HS-27A (cell line): ENCODE measurements around the gene ZFYVE28.

ENCODE experiments used
- DNase-seq: peaks from one replicate; pipeline ENCODE4 v3.0.0-alpha.2; 2012; ENCODE audit warnings: low read depth, missing footprints

ZFYVE28 gene

DNA sequence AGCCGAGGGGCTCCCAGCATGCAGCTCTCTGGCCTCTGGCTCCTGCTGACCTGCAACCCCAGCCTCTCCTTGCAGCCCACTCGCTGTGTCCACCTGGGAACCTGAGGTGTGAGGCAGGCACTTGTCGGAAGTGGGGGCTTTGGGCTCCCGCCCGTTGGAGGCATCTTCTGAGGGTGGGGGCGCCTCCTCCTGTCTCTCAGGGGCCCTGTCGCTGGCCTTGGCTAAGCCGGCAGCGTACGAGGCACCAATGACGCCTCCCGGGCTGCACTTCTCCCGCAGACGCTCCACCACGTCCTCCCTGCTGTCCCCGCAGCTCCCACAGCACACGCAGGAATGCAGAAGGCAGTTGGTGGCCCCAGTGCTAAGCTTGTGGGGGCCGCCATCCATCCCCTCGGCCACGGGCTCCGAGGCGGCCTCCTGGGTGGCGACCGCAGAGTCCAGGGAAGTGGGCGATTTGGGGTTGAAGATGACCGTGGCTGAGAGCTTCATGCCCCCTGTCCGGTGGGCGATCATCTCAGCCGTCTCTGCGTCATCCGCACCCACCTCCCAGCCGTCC lies 114.0 kb downstream of the ZFYVE28 start:
- DNase-seq, result no peak

DNA sequence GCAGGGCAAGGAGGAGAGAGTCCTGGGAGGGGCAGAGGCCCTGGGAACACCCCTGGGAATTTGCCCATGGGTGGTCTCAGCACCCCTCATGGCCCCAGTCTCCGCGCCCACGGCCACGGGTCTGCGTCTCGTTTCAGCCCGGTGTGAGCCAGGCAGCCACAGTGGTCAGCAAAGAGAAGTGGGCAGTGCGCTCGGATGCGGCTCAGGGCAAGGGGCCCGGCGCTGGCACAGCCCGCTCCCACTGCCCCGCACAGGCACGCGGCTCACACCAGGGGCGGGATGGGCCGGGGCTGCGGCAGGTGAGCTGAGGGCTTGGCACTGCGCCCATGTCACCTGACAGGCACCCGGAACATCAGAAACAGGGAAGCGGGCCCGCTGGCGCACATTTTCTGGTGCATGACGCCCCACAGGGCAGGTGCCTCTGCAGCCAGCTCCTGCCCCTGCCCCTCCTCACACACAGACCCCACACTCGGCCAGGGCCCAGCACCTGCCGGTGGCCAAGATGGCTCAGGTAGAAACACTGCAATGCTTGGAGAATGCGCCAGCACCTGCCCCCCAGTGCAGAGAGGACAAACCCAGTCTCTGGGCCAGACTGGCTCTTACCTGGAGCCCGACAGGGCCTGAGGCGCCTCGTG lies 114.6 kb downstream of the ZFYVE28 start:
- DNase-seq, result no peak

DNA sequence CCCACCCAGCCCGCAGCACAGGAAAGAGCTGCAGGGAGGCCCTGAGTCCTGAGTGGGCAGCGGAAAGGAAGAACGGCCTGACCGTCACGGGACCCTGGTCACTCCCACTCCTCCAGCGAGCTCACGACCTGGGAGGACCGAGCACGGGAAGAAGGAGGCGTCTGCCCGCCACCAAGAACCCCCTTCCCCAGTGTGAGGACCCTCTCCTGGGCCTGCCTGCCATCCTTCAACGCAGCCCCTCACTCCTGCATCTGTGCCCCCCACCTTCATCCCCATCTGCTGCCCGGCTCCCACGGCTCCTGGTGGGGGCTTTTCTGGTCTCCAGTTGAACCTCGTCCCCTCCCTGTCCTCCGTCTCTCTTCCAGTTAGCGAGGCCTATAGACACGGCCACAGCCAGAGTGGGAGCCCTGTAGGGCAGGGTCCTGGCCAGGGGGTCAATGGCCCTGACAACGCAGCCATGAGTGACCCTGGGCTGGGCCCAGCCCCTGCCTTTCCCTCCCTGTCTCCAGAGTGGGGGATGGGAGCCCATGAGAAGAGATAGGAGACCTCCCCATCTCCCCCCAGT lies 115.2 kb downstream of the ZFYVE28 start:
- no peak for DNase-seq

DNA sequence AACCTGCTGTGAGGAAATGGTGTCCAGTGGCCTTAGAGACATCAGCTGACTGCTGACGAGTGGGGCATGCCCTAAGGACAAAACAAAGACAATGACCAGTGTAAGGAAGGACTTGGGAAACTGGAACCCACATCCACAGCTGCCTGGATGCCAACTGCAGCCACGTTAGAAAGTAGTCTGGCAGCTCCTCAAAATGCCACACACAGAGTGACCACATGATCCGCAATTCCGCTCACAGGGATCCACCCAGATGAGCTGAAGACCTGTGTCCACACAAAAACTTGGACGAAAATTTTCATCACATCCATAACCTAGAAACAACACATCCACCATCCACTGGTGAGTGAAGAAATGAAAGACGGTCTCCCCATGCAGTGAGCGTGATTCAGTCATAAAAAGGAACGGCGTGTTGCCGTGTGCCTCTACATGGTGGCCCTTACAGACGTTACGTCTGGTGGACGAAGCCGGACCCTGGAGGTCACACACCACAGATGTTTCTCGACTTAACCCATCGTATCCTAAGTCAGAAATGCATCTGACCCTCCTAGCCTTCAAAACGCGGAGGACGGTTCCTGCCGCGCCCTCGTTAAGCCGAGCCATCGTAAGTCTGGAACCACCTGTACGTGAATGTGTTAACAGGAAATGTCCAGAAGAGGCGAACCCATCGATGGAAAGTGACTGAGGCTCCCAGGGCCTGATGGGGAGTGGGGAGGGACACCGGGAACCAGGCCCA lies 115.9 kb downstream of the ZFYVE28 start:
- no peak for DNase-seq

DNA sequence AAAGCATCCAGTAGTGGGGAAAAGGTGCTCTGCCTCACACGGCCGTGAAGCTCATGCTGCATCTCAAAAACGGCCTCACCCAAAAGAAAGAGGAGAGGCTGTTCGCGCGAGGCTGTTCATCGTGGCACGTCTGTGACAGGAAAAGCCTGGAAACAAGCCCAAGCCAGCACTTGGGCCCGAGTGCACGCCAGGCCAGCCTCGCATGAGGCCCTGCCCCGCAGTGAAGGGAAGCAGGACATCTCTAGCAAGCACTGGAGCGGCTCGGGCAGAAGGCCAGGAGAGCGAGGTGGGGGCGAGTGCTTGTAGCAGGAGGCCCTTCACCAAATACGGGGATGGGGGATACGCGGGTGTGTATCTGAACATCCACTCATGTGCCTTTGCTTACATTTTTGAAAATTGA lies 116.6 kb downstream of the ZFYVE28 start:
- DNase-seq, result no peak

DNA sequence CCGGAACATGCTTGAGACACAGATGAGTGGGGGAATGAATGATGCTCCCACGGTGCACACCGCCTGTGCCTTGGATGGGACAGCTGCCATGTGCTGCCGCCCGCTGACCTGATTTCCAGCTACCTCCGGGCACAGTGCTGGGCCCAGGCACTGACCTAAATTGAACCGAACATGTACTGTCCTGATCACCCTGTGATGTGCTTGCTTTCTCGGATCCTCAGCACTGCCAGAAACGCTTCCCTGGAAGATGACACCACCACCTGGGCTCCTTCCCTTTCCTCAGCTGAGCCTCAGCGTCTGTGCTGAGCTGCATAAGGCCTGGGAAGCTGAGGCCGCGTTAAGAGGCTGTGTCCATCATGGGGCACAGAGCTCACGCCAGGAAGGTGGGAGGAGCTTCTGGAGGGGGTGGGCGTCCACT lies 117.2 kb downstream of the ZFYVE28 start:
- DNase-seq, result no peak

DNA sequence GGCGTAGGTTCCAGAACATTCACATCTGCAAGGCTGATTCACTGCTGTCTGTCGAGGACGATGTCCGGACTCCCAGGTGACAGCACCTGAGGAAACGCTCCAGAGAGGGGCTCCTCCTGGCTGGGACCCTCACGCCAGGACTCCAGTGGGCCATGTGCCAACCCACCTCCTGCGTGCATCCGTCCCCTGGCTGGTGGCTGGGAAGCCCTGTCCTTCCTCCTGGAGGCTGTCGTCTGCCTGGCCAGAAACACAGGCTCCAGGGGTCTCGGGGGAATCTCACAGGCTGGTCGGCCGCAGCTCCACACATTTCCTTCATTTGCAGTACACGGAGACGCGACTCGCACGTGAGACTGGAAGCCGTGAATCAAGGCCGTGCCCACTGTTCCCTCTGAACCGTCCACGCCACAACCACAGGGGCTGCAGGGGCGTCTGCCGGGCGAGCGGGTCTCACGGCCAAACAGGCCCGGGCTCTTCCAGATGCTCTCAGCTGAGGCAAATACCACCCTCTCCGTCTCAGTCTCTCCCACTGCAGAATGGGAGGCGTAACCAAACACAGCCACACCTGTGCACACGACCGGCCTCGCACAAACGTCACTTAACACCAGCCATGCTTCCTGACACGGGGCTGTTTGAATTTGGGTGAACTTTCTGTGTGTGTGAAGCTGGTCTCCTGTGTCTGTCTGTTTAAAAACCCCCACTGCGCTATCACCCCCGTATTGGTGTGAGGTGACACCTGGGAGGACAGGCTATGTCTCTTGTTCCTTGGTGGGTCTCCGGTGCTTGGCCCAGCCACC lies 117.8 kb downstream of the ZFYVE28 start:
- no peak for DNase-seq

DNA sequence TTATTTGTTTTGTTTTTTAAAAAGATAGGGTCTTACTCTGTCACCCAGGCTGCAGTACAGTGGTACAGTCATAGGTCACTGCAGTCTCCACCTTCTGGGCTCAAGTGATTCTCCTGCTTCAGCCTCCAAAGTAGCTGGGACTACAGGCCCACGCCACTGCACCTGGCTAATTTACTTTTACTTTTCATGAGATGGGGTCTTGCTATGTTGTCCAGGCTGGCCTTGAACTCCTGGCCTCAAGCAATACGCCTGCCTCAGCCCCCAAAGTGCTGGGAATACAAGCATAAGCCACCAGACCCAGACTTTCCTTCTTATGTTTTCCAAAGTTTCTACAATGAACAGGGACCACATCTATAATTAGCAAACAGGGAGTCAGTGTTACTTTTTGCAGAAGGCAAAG lies 118.7 kb downstream of the ZFYVE28 start:
- no peak for DNase-seq

DNA sequence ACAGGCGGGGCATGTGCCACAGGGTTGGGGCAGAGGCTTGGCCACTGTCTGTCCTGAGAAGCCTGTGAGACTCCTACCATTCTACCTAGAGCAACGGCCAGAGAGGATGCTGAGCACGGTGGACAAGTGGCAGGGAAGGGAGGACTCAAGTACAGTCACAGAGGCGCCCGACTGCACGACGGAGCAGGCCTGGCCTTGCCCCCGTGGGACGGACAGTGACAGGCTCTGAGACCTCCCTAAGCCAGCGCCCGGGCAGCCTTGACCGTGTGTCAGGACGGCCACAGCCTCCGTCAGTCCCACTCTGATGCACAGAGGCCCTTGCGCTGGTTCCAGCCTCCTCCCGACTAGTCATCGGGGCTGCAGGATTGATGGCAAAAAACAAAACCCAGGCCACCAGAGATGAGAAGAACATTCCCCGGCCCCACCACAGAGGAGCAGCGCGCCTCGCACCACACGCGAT lies 119.9 kb downstream of the ZFYVE28 start:
- DNase-seq, result no peak

DNA sequence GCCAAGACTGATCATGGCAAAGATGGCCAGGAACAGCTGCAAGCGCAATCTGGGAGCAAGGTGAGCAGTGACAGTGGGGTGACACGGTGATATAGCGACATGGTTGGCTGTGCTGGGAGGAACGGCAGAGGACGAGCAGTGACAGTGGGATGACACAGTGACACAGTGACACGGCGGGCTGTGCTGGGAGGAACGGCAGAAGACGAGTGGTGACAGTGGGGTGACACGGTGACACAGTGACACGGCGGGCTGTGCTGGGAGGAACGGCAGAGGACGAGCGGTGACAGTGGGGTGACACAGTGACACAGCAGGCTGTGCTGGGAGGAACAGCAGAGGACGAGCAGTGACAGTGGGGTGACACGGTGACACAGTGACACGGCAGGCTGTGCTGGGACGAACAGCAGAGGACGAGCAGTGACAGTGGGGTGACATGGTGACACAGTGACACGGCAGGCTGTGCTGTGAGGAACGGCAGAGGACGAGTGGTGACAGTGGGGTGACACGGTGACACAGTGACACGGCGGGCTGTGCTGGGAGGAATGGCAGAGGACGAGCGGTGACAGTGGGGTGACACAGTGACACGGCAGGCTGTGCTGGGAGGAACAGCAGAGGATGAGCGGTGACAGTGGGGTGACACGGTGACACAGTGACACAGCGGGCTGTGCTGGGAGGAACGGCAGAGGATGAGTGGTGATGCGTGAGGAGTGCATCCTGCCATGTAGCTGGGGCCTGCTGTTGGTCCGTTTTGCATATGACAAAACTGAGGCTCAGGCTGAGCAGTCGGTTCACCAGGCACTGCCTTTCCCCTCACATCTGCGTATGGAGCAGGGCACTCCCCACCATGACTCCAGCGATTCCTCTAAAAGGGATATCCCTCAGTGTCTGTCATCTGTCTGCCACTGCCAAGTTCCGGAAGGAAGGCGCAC lies 120.6 kb downstream of the ZFYVE28 start:
- no peak for DNase-seq

DNA sequence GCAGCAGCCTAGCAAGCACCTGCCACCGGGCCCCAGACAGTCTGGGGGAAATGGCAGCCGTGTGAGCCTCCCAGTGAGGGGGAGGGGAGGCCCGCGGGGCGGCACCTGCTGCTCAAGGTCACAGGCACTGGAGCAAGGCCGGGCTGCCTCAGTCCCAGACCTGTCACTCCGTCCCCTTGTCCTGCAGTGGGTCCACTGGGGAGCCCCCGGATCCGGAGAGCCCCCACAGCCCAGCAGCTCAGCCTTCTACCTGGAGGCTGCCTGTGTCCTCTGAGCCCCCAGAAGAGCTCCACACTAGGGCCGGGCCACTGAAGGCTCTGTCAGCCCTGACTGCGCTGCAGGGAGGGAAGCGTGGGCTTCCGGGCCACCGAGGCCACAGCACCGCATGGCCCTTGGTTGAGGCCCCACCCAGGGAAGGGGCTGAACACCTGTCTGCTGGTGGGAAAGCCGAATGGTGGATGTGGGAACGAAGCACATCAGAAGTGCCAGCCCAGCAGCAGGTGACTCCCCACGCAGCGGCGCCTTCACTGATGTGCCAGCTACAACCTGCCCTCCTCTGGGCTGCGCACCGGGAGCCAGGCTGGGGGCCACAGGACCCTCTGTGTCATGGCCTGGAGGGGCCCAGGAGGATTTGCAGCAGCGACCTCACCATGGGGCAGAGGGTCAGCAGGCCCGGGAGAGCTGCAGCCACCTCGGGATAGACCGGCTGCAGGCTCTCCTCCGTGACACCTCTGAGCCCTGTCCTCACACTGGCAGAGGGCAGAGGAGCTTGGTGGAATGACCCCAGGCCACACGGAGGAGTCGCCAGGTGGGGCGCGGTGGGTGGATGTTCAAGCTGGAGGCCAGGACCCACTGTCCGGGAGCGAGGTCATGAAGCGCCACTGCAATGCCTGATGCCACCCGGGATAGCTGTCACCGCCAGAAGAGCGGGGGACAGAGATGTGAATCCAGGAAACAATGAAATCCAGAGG lies 121.5 kb downstream of the ZFYVE28 start:
- no peak for DNase-seq

DNA sequence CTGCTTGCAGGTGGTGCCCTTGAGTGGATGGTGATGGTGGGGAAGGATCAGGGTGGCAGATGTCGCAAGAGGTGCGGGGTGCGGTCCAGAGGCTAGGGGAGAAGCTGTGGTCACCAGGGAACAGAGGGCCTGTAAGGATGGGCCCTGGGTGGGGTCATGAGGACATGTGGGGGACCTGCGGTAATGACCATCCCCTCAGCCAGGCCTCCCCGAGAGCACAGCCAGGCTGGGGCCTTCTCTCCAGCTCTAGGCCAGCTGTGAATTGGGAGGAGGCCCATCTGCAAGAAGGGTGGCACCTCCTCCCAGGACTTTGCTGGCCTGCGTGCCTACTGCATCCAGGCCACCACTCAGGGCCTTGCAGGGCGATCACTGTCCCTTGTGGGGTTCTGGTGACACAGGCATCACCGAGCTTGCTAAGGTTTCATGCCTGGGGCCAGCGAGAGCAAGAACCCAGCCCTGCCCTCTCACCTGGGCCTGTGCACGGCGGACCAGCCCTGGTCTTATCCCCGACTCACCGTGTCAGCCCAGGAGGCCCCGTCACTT lies 122.5 kb downstream of the ZFYVE28 start:
- no peak for DNase-seq

DNA sequence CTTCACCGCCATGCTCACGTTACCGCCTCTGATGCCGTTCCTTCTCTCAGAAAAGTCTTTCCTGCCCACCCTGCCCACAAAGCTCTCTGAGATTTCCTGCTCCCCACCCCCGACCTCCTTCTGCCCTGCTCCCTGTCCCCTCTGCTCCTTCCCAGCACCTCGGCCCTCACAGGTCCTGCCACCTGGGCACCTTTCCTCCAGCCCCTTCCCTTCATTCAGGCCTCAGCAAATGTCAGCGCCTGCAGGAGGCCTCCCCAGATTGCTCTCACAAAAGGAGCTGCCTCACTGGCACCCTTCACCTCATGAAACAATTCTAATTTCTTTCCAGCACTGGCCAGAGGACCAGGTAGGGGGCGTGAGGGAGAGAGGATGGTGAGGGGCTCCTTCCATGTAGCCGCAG lies 122.9 kb downstream of the ZFYVE28 start:
- no peak for DNase-seq

DNA sequence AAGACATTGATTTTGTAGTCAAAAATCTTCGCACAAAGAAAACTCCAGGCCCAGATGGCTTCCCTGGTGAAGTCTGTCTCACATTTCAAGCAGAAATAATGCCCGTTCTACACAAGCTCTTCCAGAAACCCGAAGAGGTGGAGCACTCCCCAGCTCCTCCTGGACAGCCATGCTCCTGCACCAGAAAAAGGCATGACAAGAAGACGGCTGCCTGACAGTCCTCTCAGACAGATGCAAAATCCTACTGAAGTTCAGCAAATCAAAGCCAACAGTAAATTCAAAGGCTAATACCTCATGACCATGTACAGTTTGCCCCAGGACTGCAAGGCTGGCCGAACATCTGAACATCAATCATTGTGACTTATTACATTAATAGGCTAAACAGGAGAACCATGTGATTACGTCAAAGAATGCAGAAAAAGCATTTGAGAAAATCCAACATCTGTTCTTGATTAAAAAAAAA lies 125.8 kb downstream of the ZFYVE28 start:
- DNase-seq, result no peak

DNA sequence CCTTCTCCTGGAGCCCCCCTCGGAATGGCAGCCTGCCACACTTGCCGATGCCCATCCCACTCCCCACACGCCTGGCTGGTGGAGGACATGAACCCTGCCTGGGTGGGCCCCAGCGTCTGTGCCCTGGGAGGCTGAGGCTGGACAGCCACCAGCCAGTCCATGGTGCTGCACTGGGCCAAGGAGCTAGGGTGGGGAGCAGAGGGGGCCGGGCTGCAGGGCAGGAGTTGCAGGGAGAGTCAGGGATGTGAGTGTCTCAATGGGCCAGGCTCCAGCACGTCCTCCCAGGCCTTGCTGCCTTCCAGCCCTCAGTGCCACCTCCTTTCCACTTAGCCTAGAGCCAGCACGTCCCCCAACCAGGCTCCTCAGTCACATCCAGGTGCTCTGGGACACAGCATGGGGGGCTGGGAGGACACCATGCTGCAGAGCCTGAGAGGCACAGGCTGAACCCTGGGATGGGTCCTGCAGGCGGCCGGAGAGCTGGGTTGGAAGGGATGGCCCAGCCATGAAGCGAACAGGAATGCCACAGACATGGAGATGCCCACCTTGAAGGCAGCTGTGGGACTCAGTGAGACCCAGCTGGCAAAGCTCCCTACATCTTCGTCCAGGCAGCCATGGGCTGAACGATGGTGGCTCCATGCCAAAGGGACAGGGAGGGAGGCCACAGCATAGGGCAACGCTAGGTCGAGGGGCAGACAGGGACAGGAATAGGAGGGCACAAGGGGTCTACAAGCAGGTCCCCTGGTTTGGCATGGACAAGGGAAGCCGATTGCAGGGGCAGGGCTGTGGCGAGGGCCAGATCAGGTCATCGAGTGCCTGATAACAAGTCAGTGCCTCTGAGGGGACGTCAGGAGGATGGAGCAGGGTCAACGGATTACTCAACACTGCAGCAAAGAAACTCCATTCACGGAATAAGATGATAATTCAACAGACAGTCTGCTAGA lies 126.5 kb downstream of the ZFYVE28 start:
- no peak for DNase-seq

DNA sequence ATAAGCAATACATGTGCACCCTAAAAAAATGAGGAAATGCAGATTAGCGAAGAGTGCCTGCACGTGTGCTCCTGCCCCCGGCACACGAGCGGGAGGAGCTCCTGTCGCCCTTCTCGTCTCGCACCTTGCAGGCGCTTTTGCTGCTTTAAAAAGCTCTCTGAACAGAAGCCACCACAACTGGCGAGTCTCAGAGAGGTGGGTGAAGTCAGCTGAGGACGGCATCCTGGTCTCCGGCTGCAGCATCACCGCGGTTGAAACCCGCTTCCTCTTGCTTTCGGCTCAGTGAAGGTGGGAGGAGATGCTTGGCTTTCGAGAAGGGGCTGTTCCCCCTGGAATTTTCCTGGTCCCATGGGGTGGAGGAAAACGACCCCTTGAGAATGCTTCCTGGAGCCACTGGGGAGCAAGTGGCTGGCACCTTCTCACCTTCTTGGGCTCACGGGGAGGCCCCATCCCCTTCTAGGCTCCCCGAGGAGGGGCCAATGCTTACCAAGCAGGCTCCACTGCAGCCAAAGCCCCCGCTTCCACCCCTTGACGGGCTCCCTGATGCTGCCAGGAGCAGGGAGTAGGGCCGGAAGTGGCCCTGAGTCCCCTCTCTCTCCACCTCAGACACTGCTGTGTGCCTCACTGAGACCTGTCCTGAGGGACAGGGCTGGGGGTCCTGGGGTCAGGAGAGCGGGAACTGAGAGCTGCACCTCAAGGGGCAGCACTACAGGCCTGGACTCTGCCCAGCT lies 127.3 kb downstream of the ZFYVE28 start:
- DNase-seq, result no peak

DNA sequence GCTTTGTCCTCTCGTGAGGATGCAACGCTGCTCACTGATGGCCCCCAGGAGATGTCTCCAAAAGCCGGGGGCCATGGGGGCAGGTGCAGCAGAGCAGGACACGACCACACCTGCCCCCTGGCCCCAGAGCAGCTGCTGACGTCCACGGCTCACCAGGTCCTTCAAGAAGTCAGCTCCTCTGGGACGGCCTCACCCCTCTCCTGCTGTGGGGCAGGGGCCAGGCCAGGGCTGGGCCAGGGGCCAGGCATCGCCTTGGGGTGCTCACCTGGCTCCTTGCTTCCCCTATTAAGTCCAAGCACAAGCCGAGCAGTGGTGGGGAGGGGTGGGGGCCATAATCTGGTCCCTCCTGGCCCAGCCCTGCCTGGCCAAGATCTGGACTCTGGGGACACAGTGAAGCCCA lies 128.0 kb downstream of the ZFYVE28 start:
- DNase-seq, result no peak

DNA sequence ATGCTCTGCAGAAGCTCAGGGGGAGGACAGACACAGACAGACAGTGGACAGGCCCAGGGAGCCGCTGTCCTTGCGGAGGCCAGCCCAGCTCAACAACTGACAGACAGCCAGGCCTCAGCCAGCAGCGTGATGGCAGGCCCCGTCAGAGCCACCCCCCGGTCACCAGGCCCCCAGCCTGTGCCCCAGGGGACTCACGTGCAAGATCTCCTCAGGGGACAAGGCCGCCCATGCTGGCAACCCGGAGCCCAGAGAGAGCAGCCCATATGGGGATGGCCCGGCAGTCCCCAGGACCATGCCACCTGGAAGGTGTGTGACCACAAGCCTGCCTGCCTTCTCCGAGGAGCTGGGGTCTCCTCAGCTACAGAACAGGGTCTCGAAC lies 128.5 kb downstream of the ZFYVE28 start:
- no peak for DNase-seq
